DMS53 (cell line): Measurements from ENCODE around the gene ZNF429.
"Not testable (repeated sequence)": the region's sequence is repeated elsewhere in the genome, so short reads cannot be mapped to it uniquely, and the experiment has no call there.

Source experiments
- DNase-seq: peaks from one replicate; lab custom pipeline; 2025; lab: John Stamatoyannopoulos, UW

ZNF429 gene

GRCh38 chr19:21590867-21591266 is 85.5 kb downstream of the ZNF429 start:
- no peak for DNase-seq

GRCh38 chr19:21593008-21593481 is 87.6 kb downstream of the ZNF429 start:
- no peak for DNase-seq

- DNase-seq = no peak
Observed at GRCh38 chr19:21593502-21593901, 88.1 kb downstream of the ZNF429 start.

- DNase-seq = no peak
Observed at GRCh38 chr19:21593934-21594820, 88.8 kb downstream of the ZNF429 start.

- DNase-seq = no peak
Observed at GRCh38 chr19:21595185-21595584, 89.8 kb downstream of the ZNF429 start.

- no peak for DNase-seq
Observed at GRCh38 chr19:21602082-21602658, 96.8 kb downstream of the ZNF429 start.

GRCh38 chr19:21602659-21603430 is 97.4 kb downstream of the ZNF429 start:
- DNase-seq = not testable (repeated sequence)

- no peak for DNase-seq
Observed at GRCh38 chr19:21603431-21604231, 98.2 kb downstream of the ZNF429 start.

GRCh38 chr19:21604351-21604926 is 99.0 kb downstream of the ZNF429 start:
- DNase-seq = peak; percentile 34
